ENCODE measurements around the gene TNFSF13. TPM values are rescaled to one million over a fixed set of nuclear protein-coding genes. Genes with fewer than 3 reads are reported as not detected.

The TNFSF13 gene
- total RNA-seq, 1 donor = 1.1 TPM

GRCh38 chr17:7562208-7562605, 3.7 kb downstream of the TNFSF13 start:
- Histone ChIP-seq H3K4me3 (ENCODE audit: insufficient read depth, low read length) (peak overlapping the region; percentile 89), H3K79me2 (ENCODE audit: insufficient read depth, low read length) (peaks cover 49% of the 10 kb centered on the region), H3K27ac (ENCODE audit: low read depth, low read length) (peak overlapping the region; percentile 39), H3K9me3 (ENCODE audit: low read depth, low read length) (no peaks in the 10 kb centered on the region), H4K20me1 (ENCODE audit: insufficient read depth, low read length) (peaks cover 16% of the 10 kb centered on the region), H3K4me1 (ENCODE audit: insufficient read depth, low read length) (peaks cover 30% of the 10 kb centered on the region), H3K36me3 (ENCODE audit: insufficient read depth, low read length) (peaks cover 32% of the 10 kb centered on the region), H2AFZ (ENCODE audit: low read length) (peak overlapping the region; percentile 62), H3K27me3 (ENCODE audit: insufficient read depth, low read length) (no peaks in the 10 kb centered on the region), H3K4me2 (ENCODE audit: insufficient read depth, low read length) (peak overlapping the region; percentile 100)
- DNase-seq (ENCODE audit: insufficient read length, low spot score, missing footprints) = peak; percentile 85
- TF ChIP-seq, protein P1, sequence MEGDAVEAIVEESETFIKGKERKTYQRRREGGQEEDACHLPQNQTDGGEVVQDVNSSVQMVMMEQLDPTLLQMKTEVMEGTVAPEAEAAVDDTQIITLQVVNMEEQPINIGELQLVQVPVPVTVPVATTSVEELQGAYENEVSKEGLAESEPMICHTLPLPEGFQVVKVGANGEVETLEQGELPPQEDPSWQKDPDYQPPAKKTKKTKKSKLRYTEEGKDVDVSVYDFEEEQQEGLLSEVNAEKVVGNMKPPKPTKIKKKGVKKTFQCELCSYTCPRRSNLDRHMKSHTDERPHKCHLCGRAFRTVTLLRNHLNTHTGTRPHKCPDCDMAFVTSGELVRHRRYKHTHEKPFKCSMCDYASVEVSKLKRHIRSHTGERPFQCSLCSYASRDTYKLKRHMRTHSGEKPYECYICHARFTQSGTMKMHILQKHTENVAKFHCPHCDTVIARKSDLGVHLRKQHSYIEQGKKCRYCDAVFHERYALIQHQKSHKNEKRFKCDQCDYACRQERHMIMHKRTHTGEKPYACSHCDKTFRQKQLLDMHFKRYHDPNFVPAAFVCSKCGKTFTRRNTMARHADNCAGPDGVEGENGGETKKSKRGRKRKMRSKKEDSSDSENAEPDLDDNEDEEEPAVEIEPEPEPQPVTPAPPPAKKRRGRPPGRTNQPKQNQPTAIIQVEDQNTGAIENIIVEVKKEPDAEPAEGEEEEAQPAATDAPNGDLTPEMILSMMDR (IDR thresholded peaks at IDR 0.05; ENCODE audit: extremely low read depth, low read depth, low read length) = no peak

- Histone ChIP-seq H3K27me3 (ENCODE audit: insufficient read depth, low read length) (no peaks in the 10 kb centered on the region), H3K4me2 (ENCODE audit: insufficient read depth, low read length) (peak overlapping the region; percentile 100), H3K27ac (ENCODE audit: low read depth, low read length) (peak overlapping the region; percentile 17), H3K79me2 (ENCODE audit: insufficient read depth, low read length) (peaks cover 53% of the 10 kb centered on the region), H3K4me1 (ENCODE audit: insufficient read depth, low read length) (peaks cover 24% of the 10 kb centered on the region), H2AFZ (ENCODE audit: low read length) (no peak overlapping the region), H3K9me3 (ENCODE audit: low read depth, low read length) (no peaks in the 10 kb centered on the region), H4K20me1 (ENCODE audit: insufficient read depth, low read length) (peaks cover 16% of the 10 kb centered on the region), H3K36me3 (ENCODE audit: insufficient read depth, low read length) (peaks cover 38% of the 10 kb centered on the region), H3K4me3 (ENCODE audit: insufficient read depth, low read length) (peak overlapping the region; percentile 89)
- TF ChIP-seq, protein P1 (IDR thresholded peaks at IDR 0.05; ENCODE audit: extremely low read depth, low read depth, low read length) = no peak
- DNase-seq (ENCODE audit: insufficient read length, low spot score, missing footprints) = no peak
Observed at GRCh38 chr17:7563115-7563869, 4.7 kb downstream of the TNFSF13 start.

DNA sequence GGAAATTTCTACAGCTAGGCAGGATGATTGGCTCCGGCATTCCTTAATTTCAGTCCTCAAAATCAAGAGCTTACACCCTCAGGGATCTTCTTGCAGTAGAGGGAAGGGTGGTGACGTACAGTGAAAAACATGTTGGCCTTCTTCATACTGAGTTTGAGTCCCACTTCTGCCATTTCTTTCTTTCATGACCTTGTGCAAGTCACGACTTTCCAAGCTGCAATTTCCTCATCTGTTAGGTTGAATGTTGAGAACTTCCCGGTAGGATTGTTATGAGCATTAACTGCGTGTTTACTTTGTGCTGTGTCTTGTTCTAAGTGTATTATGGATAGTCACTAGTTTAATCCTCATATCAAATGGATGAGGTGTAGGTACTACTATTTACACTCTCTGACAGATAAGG, 11.0 kb downstream of the TNFSF13 start:
- no peaks in the 10 kb centered on the region for H3K9me3 ChIP-seq (ENCODE audit: low read depth, low read length)
- H3K4me2 ChIP-seq (ENCODE audit: insufficient read depth, low read length) = no peak overlapping the region
- no peak overlapping the region for H3K27ac ChIP-seq (ENCODE audit: low read depth, low read length)
- H3K4me1 ChIP-seq (ENCODE audit: insufficient read depth, low read length) = peaks cover 13% of the 10 kb centered on the region
- H2AFZ ChIP-seq (ENCODE audit: low read length) = no peak overlapping the region
- no peak for DNase-seq (ENCODE audit: insufficient read length, low spot score, missing footprints)
- peaks cover 70% of the 10 kb centered on the region for H3K79me2 ChIP-seq (ENCODE audit: insufficient read depth, low read length)
- H3K36me3 ChIP-seq (ENCODE audit: insufficient read depth, low read length) = peaks cover 69% of the 10 kb centered on the region
- H3K27me3 ChIP-seq (ENCODE audit: insufficient read depth, low read length) = no peaks in the 10 kb centered on the region
- TF ChIP-seq, protein P1 (IDR thresholded peaks at IDR 0.05; ENCODE audit: extremely low read depth, low read depth, low read length) = no peak
- no peak overlapping the region for H3K4me3 ChIP-seq (ENCODE audit: insufficient read depth, low read length)
- H4K20me1 ChIP-seq (ENCODE audit: insufficient read depth, low read length) = peaks cover 26% of the 10 kb centered on the region

DNA sequence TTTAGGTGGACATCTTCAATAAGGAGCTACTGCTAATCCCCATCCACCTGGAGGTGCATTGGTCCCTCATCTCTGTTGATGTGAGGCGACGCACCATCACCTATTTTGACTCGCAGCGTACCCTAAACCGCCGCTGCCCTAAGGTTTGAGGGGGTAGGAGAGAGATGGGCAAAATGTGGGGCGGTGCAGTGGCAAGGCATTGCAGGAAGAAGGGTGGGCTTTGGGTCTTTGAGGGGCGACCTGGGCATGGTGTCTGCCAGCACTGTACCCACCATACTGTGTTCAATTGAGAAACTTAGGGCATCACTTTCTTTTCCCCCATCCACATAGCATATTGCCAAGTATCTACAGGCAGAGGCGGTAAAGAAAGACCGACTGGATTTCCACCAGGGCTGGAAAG, 11.8 kb downstream of the TNFSF13 start:
- Histone ChIP-seq H3K27me3 (ENCODE audit: insufficient read depth, low read length) (no peaks in the 10 kb centered on the region), H3K9me3 (ENCODE audit: low read depth, low read length) (no peaks in the 10 kb centered on the region), H3K4me3 (ENCODE audit: insufficient read depth, low read length) (no peak overlapping the region), H3K4me2 (ENCODE audit: insufficient read depth, low read length) (no peak overlapping the region), H3K4me1 (ENCODE audit: insufficient read depth, low read length) (peaks cover 20% of the 10 kb centered on the region), H3K27ac (ENCODE audit: low read depth, low read length) (no peak overlapping the region), H3K79me2 (ENCODE audit: insufficient read depth, low read length) (peaks cover 70% of the 10 kb centered on the region), H4K20me1 (ENCODE audit: insufficient read depth, low read length) (peaks cover 28% of the 10 kb centered on the region), H3K36me3 (ENCODE audit: insufficient read depth, low read length) (peaks cover 69% of the 10 kb centered on the region), H2AFZ (ENCODE audit: low read length) (no peak overlapping the region)
- DNase-seq (ENCODE audit: insufficient read length, low spot score, missing footprints) = no peak
- TF ChIP-seq, protein P1 (IDR thresholded peaks at IDR 0.05; ENCODE audit: extremely low read depth, low read depth, low read length) = no peak

Measured in osteoblast (primary cell).